ENCODE results near the gene NVL.

NVL gene

DNA sequence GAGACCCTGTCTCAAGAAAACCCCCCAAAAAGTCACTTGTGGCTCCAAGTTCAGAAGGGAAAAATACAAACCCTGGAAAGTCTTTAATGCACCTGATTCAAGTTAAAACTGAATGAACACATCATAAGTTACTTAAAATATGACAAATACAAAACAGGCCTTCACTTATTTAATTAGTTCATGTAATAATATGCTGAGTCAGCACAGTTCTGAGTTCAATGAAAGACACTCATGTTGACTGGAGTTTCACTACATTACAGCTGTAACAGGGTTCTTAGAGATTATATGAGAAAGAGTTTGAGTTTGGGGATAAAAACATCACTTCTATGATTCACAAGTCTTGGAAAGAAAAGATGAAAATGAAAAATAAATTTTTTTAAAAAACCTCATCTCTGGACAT, 96.0 kb downstream of the NVL start:
- Histone ChIP-seq H3K4me2 (ENCODE audit: low read length) (no peak overlapping the region), H3K4me1 (ENCODE audit: insufficient read depth, low read length, severe bottlenecking) (no peaks in the 10 kb centered on the region), H3K4me3 (ENCODE audit: low read depth, low read length, poor library complexity, severe bottlenecking) (no peak overlapping the region), H3K27ac (ENCODE audit: low read depth, low read length, poor library complexity, severe bottlenecking) (no peak overlapping the region), H3K36me3 (ENCODE audit: insufficient read depth, low read length) (peaks cover 51% of the 10 kb centered on the region), H3K27me3 (ENCODE audit: insufficient read depth, low read length) (no peaks in the 10 kb centered on the region), H3K79me2 (ENCODE audit: insufficient read depth, low read length) (no peaks in the 10 kb centered on the region), H3K9me3 (ENCODE audit: low read length) (no peaks in the 10 kb centered on the region), H3K9ac (ENCODE audit: low read length) (no peak overlapping the region), H3F3A (ENCODE audit: insufficient read depth, low read length) (no peaks in the 10 kb centered on the region), H4K20me1 (ENCODE audit: insufficient read depth, low read length) (no peaks in the 10 kb centered on the region), H3K9me2 (ENCODE audit: low read depth, low read length) (no peaks in the 10 kb centered on the region), H2AFZ (ENCODE audit: low read length) (no peak overlapping the region)
- TF ChIP-seq EZH2 (IDR thresholded peaks at IDR 0.05; ENCODE audit: borderline replicate concordance, low read length): no peak
- no peak for TF ChIP-seq CTCF (IDR thresholded peaks at IDR 0.05; ENCODE audit: low read length)

GRCh38 chr1:224226849-224227502, 103.0 kb downstream of the NVL start:
- Histone ChIP-seq H3K4me1 (ENCODE audit: insufficient read depth, low read length, severe bottlenecking) (no peaks in the 10 kb centered on the region), H2AFZ (ENCODE audit: low read length) (no peak overlapping the region), H3K9me3 (ENCODE audit: low read length) (no peaks in the 10 kb centered on the region), H3K4me2 (ENCODE audit: low read length) (no peak overlapping the region), H3K27ac (ENCODE audit: low read depth, low read length, poor library complexity, severe bottlenecking) (no peak overlapping the region), H3K79me2 (ENCODE audit: insufficient read depth, low read length) (no peaks in the 10 kb centered on the region), H3K9ac (ENCODE audit: low read length) (no peak overlapping the region), H3K36me3 (ENCODE audit: insufficient read depth, low read length) (peaks cover 45% of the 10 kb centered on the region), H3K9me2 (ENCODE audit: low read depth, low read length) (no peaks in the 10 kb centered on the region), H3F3A (ENCODE audit: insufficient read depth, low read length) (no peaks in the 10 kb centered on the region), H4K20me1 (ENCODE audit: insufficient read depth, low read length) (no peaks in the 10 kb centered on the region), H3K27me3 (ENCODE audit: insufficient read depth, low read length) (no peaks in the 10 kb centered on the region), H3K4me3 (ENCODE audit: low read depth, low read length, poor library complexity, severe bottlenecking) (no peak overlapping the region)
- TF ChIP-seq CTCF (IDR thresholded peaks at IDR 0.05; ENCODE audit: low read length) (no peak), EZH2 (IDR thresholded peaks at IDR 0.05; ENCODE audit: borderline replicate concordance, low read length) (no peak)

- H3K4me1 ChIP-seq (ENCODE audit: insufficient read depth, low read length, severe bottlenecking): no peaks in the 10 kb centered on the region
- H3K9me3 ChIP-seq (ENCODE audit: low read length): no peaks in the 10 kb centered on the region
- no peaks in the 10 kb centered on the region for H3F3A ChIP-seq (ENCODE audit: insufficient read depth, low read length)
- H2AFZ ChIP-seq (ENCODE audit: low read length): no peak overlapping the region
- H3K79me2 ChIP-seq (ENCODE audit: insufficient read depth, low read length): no peaks in the 10 kb centered on the region
- H3K36me3 ChIP-seq (ENCODE audit: insufficient read depth, low read length): peaks cover 26% of the 10 kb centered on the region
- H3K27ac ChIP-seq (ENCODE audit: low read depth, low read length, poor library complexity, severe bottlenecking): no peak overlapping the region
- H3K4me2 ChIP-seq (ENCODE audit: low read length): no peak overlapping the region
- H3K9me2 ChIP-seq (ENCODE audit: low read depth, low read length): no peaks in the 10 kb centered on the region
- no peak overlapping the region for H3K4me3 ChIP-seq (ENCODE audit: low read depth, low read length, poor library complexity, severe bottlenecking)
- TF ChIP-seq CTCF (IDR thresholded peaks at IDR 0.05; ENCODE audit: low read length) (no peak), EZH2 (IDR thresholded peaks at IDR 0.05; ENCODE audit: borderline replicate concordance, low read length) (no peak)
- no peaks in the 10 kb centered on the region for H4K20me1 ChIP-seq (ENCODE audit: insufficient read depth, low read length)
- H3K27me3 ChIP-seq (ENCODE audit: insufficient read depth, low read length): no peaks in the 10 kb centered on the region
- H3K9ac ChIP-seq (ENCODE audit: low read length): no peak overlapping the region
Observed at GRCh38 chr1:224223819-224224714, 105.9 kb downstream of the NVL start.

All from OCI-LY1 (cell line).